AG09319 (cell line): ENCODE data around the gene TFEB.

Experiments used
- DNase-seq: peaks from one replicate; pipeline ENCODE4 v3.0.0-alpha.2; 2010; ENCODE audit warnings: low read depth; ENCODE audit errors: extremely low read depth
- TF ChIP-seq, protein P1 (sequence below): IDR thresholded peaks from 2 replicates; pipeline ENCODE4 v1.5.1; 2011; ENCODE audit warnings: low read depth, mild to moderate bottlenecking, inconsistent platforms, low read length, moderate library complexity

Gene TFEB

GRCh38 chr6:41759106-41759904, 23.9 kb upstream of the TFEB start:
- no peak for DNase-seq
- TF ChIP-seq, protein P1, sequence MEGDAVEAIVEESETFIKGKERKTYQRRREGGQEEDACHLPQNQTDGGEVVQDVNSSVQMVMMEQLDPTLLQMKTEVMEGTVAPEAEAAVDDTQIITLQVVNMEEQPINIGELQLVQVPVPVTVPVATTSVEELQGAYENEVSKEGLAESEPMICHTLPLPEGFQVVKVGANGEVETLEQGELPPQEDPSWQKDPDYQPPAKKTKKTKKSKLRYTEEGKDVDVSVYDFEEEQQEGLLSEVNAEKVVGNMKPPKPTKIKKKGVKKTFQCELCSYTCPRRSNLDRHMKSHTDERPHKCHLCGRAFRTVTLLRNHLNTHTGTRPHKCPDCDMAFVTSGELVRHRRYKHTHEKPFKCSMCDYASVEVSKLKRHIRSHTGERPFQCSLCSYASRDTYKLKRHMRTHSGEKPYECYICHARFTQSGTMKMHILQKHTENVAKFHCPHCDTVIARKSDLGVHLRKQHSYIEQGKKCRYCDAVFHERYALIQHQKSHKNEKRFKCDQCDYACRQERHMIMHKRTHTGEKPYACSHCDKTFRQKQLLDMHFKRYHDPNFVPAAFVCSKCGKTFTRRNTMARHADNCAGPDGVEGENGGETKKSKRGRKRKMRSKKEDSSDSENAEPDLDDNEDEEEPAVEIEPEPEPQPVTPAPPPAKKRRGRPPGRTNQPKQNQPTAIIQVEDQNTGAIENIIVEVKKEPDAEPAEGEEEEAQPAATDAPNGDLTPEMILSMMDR = no peak

DNA sequence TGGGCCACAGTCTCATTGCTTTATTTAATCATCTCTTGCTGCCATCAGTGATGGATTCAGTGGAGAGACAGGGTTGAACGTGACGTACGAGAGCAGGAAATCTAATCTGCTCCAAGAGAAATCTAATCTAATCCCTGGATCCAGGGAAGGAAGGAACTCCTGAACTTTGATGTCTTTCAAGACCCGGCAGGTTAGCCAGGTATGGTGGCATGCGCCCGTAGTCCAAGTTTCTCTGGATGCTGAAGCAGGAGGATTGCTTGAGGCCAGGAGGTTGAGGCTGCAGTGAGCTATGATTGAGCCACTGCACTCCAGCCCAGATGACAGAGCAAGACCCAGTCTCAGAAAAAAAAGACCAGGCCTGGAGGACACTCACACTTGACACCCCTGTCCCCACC, 23.2 kb upstream of the TFEB start:
- TF ChIP-seq, protein P1 = no peak
- no peak for DNase-seq

DNA sequence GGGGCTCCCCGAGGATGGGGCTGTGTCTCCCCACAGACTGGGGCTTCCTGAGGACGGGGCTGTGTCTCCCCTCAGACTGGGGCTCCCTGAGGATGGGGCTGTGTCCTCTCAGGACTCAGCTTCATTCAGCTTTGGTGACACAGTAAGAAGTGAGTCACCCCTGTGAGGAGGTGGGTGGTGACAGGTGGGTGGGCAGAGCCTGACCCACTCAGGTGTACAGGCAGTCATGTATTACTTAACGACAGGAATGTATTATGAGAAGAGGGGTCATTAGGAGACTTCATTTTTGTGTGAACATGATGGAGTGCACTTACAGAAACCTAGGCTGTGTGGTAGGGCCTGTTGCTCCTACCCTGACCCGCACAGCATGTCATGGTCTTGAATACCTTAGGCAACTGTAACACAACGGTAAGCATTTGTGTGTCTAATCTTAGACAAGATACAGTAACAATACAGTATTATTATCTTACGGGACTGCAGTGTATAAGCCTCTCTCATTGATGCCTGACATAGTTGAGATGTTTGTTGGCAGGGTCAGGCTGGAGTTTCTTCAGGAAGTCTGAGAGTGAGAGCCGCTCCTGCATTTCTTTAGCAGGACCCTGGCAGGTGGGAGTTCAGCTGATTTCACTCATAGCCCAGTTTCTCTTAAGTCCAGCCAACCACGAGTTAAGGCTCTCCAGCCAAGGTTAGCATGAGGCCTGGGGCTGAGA, 22.7 kb upstream of the TFEB start:
- TF ChIP-seq, protein P1 = no peak
- no peak for DNase-seq

DNA sequence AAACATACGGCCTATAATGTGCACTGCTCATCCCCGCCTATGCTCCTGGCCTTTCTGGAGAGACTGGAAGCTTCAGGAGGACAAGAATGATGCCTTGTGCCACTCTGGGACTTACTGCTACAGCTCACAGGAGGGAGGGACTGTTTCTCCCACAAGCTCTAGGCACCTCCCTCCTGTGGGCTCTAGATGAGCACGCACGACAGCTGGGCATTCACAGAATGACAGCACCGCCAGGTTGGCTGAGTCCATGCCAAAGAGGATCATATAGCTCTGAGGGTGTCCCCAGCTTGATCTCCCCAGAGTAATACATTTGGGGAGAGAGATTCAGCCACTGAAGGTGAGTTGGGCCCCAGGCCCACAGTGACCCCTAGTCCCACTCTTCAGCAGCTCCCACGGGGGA, 21.9 kb upstream of the TFEB start:
- TF ChIP-seq, protein P1 = no peak
- DNase-seq = no peak

DNA sequence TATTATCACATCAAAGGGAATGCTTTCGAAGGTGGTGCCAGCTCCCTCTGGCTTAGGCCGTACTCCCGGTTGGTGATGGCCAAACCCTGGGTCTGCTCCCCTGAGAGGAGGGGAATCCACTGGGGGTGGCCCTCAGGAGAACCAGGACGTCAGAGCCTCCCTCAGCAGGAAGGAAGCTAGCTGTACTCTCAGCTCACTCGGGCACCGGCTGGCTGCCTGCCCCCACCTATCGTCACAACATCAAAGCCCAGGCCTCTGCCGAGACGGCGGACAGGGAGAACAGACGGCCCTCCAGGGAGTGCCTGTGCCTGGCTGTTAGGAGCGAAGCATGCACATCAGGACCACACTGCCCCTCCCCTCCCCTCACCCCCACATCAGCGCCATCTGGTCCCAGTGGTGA, 20.9 kb upstream of the TFEB start:
- no peak for DNase-seq
- TF ChIP-seq, protein P1 = no peak

DNA sequence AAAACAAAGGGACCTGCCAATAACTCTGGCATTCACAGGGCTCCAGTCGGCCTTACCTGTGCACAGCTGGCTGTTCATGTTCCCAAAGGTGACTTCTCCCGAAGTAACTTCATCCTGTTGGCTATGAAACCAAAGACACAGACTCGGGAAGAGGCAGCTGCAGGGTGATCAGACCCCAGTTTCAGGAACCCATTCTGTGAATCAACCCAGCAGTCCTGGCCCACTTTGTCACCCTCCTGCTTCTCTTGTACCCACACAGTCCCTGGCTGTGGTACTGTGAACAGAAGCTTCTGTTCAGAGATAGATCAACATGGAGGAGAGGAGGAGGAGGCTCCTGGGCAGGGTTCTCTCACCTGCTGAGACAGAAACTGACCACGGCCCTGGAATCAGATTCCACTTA, 20.5 kb upstream of the TFEB start:
- TF ChIP-seq, protein P1 = no peak
- DNase-seq = no peak

DNA sequence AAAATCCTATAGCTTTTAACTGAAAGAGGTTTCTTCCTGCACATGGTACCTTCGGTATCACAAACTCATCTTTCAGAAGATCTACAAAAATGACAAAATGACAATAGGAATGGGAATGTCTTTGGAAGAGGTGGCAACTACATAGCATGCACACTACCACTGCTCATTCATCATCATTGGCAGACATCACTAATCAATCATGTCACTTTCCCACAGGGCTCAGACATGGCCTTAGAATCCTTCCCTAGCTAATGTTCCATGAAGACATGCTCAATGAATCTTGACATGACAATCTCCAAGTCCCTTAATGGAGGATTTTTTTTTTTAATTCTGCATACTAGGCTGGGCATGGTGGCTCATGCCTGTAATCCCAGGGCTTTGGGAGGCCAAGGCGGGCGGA, 15.0 kb upstream of the TFEB start:
- no peak for DNase-seq
- TF ChIP-seq, protein P1 = no peak
